ENCODE data around the gene IMPA2.

GRCh38 chr18:12048827-12049175 is 67.5 kb downstream of the IMPA2 start:
- TF ChIP-seq CTCF (IDR thresholded peaks at IDR 0.05) (no peak), EP300 (IDR thresholded peaks at IDR 0.05) (no peak), POLR2A (IDR thresholded peaks at IDR 0.05) (no peak), POLR2AphosphoS5 (IDR thresholded peaks at IDR 0.05) (no peak)

Measured in gastroesophageal sphincter (tissue), 3 donors.